ACC112 (cell line): Measurements from ENCODE around the gene IGLL5.
"Not testable (repeated sequence)": the region's sequence is repeated elsewhere in the genome, so short reads cannot be mapped to it uniquely, and the experiment has no call there.

Source experiments
- H2AFZ ChIP-seq: fragments of 200-600 bp; sonication (generic); one replicate; pipeline ENCODE4 v1.6.0; 2017; ENCODE audit warnings: antibody characterized with exemption, low read length; ENCODE audit not compliant: unreplicated experiment
- H3K27ac ChIP-seq: fragments of 200-600 bp; sonication (generic); 2 replicates; pipeline ENCODE4 v1.5.1; 2014; ENCODE audit warnings: low read depth, mild to moderate bottlenecking, antibody characterized with exemption, low read length, moderate library complexity
- H3K27me3 ChIP-seq: fragments of 200-600 bp; sonication (generic); 2 replicates; pipeline ENCODE4 v1.6.1; 2014; ENCODE audit warnings: mild to moderate bottlenecking, antibody characterized with exemption, low read length, moderate library complexity, mixed read lengths; ENCODE audit not compliant: insufficient read depth
- H3K36me3 ChIP-seq: fragments of 200-600 bp; sonication (generic); 2 replicates; pipeline ENCODE4 v1.6.1; 2016; ENCODE audit warnings: mild to moderate bottlenecking, antibody characterized with exemption, low read length, moderate library complexity, mixed read lengths; ENCODE audit not compliant: insufficient read depth
- H3K4me1 ChIP-seq: fragments of 200-600 bp; sonication (generic); one replicate; pipeline ENCODE4 v1.6.1; 2016; ENCODE audit warnings: low read length, mixed read lengths; ENCODE audit not compliant: insufficient read depth, unreplicated experiment, control insufficient read depth
- H3K4me3 ChIP-seq: fragments of 200-600 bp; sonication (generic); 2 replicates; pipeline ENCODE4 v1.5.1; 2014; ENCODE audit warnings: mild to moderate bottlenecking, low read depth, low read length
- H3K79me2 ChIP-seq: fragments of 200-600 bp; sonication (generic); one replicate; pipeline ENCODE4 v1.6.0; 2016; ENCODE audit warnings: low read length; ENCODE audit not compliant: control insufficient read depth, unreplicated experiment, insufficient read depth

Gene IGLL5

DNA sequence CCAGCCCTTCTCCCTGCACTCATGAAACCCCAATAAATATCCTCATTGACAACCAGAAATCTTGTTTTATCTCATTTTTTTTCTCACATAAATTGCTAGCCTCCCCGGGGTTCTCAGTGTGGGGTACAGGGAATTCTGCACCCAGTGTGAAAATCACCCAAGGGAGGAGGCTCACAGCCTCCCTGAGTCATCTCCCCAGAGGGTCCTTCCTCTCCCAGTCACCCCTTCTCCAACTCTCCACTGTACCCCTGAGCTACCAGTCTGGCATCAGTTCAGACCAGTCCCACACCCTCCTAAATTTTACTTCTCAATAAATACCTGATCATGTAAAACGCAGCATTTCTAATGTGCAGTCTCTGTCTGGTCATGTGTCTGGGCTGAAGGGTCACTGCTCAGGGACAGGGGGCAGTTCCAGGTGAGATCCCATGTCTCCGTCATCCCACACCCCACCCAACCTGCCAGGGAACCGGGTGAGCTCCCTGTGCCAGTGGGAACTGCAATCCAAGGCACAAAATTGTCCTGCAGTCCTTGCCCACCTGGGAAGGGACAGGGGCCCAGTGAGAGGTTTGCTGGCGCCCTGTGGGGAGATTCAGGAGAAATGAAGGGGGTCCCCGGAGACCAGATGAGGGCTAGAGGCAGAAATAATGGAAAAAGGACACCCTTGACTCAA is 8.3 kb downstream of the IGLL5 start:
- Histone ChIP-seq H3K4me1 (no peaks in the 10 kb centered on the region), H2AFZ (no peak overlapping the region), H3K27me3 (peaks cover 18% of the 10 kb centered on the region; the same call in 1 of the 2 replicates), H3K36me3 (no peaks in the 10 kb centered on the region), H3K27ac (no peak overlapping the region), H3K79me2 (no peaks in the 10 kb centered on the region), H3K4me3 (no peak overlapping the region)

DNA sequence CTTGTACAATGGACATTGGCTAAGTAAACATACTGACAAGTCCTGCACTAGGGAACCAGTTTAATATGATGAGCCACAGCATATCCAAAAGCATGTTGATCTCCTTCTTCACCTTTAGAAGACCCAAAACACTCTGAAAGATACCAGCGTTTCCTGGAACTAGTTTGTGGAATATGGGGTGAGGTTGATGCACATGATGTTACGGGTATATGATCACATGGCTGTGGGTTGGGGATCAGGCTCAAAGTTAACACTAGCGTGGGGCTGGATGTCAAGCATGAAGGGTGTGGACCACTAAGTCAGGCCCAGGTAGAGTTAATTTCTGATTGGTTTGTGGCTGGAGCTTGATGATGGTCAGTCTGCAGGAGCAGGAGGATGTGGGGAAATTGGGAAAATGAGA is 9.0 kb downstream of the IGLL5 start:
- no peaks in the 10 kb centered on the region for H3K79me2 ChIP-seq

DNA sequence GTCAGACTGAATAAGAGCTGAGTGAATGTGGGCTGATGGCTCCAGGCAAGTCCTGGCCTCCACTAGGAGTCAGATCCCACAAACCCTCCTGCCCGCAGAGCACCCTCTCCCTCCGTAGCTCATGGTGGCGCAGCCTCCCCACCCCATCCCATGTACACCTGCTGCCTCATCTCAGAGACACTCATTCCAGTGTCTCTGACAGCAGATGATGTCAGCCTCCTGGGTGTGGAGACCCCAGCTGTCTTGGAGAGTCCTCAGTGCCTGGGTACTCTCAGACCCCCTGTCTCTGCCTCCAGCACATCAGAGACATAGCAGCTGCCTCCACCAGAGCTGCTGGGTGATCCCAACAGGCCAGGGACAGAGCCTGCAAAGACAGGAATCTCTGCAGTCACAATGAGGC is 9.5 kb downstream of the IGLL5 start:
- no peak overlapping the region for H3K4me3 ChIP-seq
- no peaks in the 10 kb centered on the region for H3K4me1 ChIP-seq
- H3K27ac ChIP-seq, result no peak overlapping the region

More for the DNA sequence above, 9.0 kb downstream of the IGLL5 start:
- Histone ChIP-seq H3K4me1 (no peaks in the 10 kb centered on the region), H3K36me3 (no peaks in the 10 kb centered on the region), H2AFZ (no peak overlapping the region), H3K27ac (no peak overlapping the region), H3K4me3 (no peak overlapping the region), H3K27me3 (peaks cover 18% of the 10 kb centered on the region)

DNA sequence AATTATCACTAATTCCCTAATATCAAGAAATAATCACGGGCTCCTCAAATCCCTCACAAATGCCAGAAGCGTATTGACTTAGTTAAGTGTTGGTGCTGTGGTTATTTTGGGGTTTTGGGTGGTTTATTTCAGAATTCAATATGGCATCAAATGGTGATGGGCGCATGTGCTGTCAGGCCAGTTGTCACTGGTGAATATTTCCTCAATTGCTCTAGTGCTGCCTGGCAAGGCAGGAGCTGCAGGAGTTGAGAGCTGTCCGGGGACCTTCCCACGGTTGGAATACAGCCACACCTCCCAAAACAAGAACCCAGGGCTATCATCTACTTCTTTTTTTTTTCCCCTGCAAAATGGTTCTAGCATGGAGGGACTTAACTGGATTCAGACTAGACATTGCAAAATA is 10.3 kb downstream of the IGLL5 start:
- Histone ChIP-seq H2AFZ (no peak overlapping the region), H3K79me2 (no peaks in the 10 kb centered on the region), H3K36me3 (no peaks in the 10 kb centered on the region), H3K27ac (no peak overlapping the region), H3K4me1 (no peaks in the 10 kb centered on the region), H3K4me3 (no peak overlapping the region), H3K27me3 (peaks cover 6% of the 10 kb centered on the region; the same call in 1 of the 2 replicates)

More for the DNA sequence above, 9.5 kb downstream of the IGLL5 start:
- H3K79me2 ChIP-seq, result no peaks in the 10 kb centered on the region
- H3K27me3 ChIP-seq, result peaks cover 14% of the 10 kb centered on the region
- no peak overlapping the region for H2AFZ ChIP-seq
- no peaks in the 10 kb centered on the region for H3K36me3 ChIP-seq

DNA sequence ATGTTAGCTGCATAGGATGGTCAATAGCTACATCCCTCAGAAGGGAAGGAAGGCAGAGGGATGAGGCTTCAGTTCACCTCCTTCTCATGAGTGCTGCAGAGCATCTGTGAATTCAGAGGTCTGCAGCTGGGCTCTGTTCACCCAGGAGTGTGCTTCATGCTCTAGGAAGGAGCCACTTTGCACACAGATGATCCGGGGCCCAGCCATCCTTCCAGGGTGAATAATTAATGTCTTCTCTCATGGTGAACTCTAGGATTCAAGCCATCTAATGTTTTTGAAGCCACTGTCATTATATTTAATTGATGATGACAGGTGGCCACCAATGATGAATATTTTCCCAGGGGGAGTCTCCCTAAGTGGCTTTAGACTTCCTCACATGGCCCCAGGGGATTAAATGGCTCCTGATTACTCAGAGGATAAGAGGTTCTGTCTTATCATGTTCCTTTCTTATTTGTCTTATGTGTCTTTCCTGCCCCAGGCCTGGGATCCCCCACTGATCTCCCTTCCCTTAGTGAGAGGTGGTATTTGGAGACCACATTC is 10.9 kb downstream of the IGLL5 start:
- H3K79me2 ChIP-seq, H3K4me1 ChIP-seq, H3K27ac ChIP-seq, H2AFZ ChIP-seq, H3K27me3 ChIP-seq, H3K4me3 ChIP-seq, H3K36me3 ChIP-seq: not testable (repeated sequence)

DNA sequence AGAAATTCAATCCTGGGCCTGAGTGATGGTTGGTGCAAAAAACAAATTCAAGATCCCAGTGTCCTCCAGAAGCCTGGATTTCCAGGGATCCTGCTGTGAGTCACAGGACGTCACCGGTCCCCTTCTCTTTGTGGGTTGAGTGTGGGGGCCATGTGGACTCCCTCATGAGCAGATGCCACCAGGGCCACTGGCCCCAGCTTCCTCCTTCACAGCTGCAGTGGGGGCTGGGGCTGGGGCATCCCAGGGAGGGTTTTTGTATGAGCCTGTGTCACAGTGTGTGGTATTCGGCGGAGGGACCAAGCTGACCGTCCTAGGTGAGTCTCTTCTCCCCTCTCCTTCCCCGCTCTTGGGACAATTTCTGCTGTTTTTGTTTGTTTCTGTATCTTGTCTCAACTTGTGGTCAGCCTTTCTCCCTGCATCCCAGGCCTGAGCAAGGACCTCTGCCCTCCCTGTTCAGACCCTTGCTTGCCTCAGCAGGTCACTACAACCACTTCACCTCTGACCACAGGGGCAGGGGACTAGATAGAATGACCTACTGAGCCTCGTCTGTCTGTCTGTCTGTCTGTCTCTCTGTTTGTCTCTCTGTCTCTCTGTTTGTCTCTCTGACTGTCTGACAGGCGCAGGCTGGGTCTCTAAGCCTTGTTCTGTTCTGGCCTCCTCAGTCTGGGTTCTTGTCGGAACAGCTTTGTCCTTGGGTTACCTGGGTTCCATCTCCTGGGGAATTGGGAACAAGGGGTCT is 11.9 kb downstream of the IGLL5 start:
- H3K27ac ChIP-seq, H3K36me3 ChIP-seq, H3K4me1 ChIP-seq, H3K79me2 ChIP-seq, H2AFZ ChIP-seq, H3K27me3 ChIP-seq, H3K4me3 ChIP-seq: not testable (repeated sequence)

DNA sequence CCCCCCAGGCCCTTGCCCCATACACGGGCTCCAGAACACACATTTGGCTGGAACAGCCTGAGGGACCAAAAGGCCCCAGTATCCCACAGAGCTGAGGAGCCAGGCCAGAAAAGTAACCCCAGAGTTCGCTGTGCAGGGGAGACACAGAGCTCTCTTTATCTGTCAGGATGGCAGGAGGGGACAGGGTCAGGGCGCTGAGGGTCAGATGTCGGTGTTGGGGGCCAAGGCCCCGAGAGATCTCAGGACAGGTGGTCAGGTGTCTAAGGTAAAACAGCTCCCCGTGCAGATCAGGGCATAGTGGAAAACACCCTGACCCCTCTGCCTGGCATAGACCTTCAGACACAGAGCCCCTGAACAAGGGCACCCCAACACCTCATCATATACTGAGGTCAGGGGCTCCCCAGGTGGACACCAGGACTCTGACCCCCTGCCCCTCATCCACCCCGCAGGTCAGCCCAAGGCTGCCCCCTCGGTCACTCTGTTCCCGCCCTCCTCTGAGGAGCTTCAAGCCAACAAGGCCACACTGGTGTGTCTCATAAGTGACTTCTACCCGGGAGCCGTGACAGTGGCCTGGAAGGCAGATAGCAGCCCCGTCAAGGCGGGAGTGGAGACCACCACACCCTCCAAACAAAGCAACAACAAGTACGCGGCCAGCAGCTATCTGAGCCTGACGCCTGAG is 13.1 kb downstream of the IGLL5 start:
- H3K27ac ChIP-seq, H3K27me3 ChIP-seq, H3K4me3 ChIP-seq, H3K79me2 ChIP-seq, H3K36me3 ChIP-seq, H2AFZ ChIP-seq, H3K4me1 ChIP-seq: not testable (repeated sequence)

DNA sequence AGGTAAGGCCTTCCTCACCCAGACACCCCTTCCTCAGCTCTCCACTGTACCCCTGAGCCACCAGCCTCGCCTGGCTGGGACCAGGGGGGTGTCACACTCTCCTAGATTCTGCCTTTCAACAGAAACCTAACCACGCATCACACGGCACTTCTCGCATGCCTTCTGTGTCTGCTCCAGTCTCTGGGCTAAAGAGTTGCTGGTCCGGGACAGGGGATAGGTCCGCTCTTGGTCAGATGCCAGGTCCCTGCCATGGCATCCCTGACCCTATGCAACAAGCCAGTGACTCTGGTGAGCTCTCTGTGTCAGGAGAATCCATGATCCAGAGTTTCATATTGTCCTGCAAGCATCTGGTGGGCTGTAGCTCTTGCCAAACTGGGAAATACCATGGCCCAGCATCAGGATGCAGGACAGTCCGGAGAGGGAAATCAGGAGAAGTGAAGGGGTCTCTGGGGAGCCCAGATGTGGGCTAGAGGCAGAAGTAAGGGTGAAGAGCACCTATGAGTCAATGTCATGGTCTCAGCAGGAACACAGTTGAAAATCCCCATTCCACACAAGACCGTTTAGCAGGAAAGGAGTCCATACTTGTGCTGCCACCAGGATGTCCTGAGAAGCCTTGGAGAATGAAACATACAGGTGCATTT is 14.1 kb downstream of the IGLL5 start:
- Histone ChIP-seq H3K27ac (no peak overlapping the region), H3K4me3 (no peak overlapping the region), H3K4me1 (no peaks in the 10 kb centered on the region), H3K36me3 (no peaks in the 10 kb centered on the region), H2AFZ (no peak overlapping the region), H3K27me3 (peaks cover 6% of the 10 kb centered on the region; the same call in 1 of the 2 replicates), H3K79me2 (no peaks in the 10 kb centered on the region)

DNA sequence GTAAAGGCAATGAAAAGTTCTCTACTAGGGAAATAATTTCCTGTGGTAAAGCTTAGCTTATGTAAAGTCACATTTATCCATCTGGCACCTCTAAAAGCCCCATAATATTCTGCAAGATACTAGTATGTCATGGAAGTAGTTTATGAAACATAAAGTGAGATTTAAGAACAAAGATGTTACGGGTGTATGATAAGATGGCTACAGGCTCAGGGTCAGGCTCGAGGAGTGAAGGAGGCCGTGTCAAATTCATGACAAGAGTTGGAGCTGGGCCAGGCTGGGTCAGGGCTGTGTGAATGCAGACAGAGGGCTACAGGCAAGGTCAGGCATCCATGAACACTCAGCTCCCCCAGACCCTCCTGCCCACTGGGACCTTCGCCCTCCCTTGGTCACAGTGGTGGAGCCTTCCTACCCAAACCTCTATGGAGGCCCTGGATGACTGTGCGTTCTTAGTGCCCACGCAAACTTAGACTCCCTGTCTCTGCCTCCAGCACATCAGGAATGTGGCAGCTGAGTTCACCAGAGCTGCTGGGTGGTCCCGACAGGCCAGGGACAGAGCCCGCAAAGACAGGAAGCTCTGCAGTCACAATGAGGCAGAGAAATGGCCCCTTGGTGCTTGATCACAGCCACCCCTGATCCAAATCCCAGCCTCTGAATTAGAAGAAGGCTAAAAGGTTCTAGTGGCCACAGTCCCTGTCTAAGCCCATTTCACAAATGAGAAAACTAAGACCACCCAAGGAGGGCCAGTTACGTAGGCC is 14.8 kb downstream of the IGLL5 start:
- Histone ChIP-seq H3K27me3 (peaks cover 7% of the 10 kb centered on the region; the same call in 1 of the 2 replicates), H3K79me2 (no peaks in the 10 kb centered on the region), H3K4me3 (no peak overlapping the region), H3K27ac (no peak overlapping the region), H3K4me1 (no peaks in the 10 kb centered on the region), H3K36me3 (no peaks in the 10 kb centered on the region), H2AFZ (no peak overlapping the region)

DNA sequence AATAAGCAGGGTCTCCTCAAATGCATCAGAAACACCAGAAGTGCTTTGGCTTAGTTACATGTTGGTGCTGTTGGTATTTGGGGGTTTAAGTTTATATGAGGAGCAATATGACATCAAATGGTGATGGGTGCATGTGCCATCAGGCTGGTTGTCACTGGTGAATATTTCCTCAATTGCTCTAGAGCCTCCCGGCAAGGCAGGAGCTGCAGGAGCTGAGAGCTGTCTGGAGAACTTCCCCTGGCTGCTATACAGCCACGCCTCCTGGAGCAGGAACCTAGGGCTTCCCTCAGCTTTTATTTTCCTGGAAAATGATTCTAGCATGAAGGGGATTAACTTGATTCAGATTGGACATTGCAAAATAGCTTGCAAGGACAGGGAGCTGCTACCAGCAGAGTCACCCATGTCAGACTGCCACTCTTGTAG is 15.8 kb downstream of the IGLL5 start:
- Histone ChIP-seq H3K4me1 (no peaks in the 10 kb centered on the region), H3K4me3 (no peak overlapping the region), H3K79me2 (no peaks in the 10 kb centered on the region), H3K36me3 (no peaks in the 10 kb centered on the region), H3K27me3 (peaks cover 5% of the 10 kb centered on the region), H3K27ac (no peak overlapping the region), H2AFZ (no peak overlapping the region)
